H9 (cell line): ENCODE measurements around the gene DPYSL3. TPM values are rescaled to one million over a fixed set of nuclear protein-coding genes. Genes with fewer than 3 reads are reported as not detected.

Source experiments
- DNase-seq: peaks from one replicate; pipeline ENCODE4 v3.0.0-alpha.2; 2017
- H2AFZ ChIP-seq: one replicate; pipeline ENCODE4 v1.6.1; 2013; ENCODE audit warnings: mild to moderate bottlenecking, low read length, control low read depth, moderate library complexity
- H2AK5ac ChIP-seq: 2 replicates; pipeline ENCODE4 v1.6.1; 2013; ENCODE audit warnings: low read length, control low read depth, mixed read lengths; ENCODE audit not compliant: insufficient read length
- H2BK120ac ChIP-seq: one replicate; pipeline ENCODE4 v1.6.1; 2013; ENCODE audit warnings: low read depth, mild to moderate bottlenecking, low read length, control low read depth, inconsistent platforms; ENCODE audit not compliant: poor library complexity, severe bottlenecking
- H2BK12ac ChIP-seq: 2 replicates; pipeline ENCODE4 v1.6.1; 2013; ENCODE audit warnings: low read length, control low read depth, mixed read lengths, low read depth; ENCODE audit not compliant: insufficient read length
- H2BK15ac ChIP-seq: 2 replicates; pipeline ENCODE4 v1.6.1; 2013; ENCODE audit warnings: low read depth, low read length, control low read depth
- H2BK20ac ChIP-seq: one replicate; pipeline ENCODE4 v1.6.1; 2013; ENCODE audit warnings: low read depth, mild to moderate bottlenecking, low read length, control low read depth, inconsistent platforms; ENCODE audit not compliant: poor library complexity, severe bottlenecking
- H2BK5ac ChIP-seq: 2 replicates; pipeline ENCODE4 v1.6.1; 2013; ENCODE audit warnings: low read length, control low read depth, mixed read lengths; ENCODE audit not compliant: insufficient read length
- H3K14ac ChIP-seq: 2 replicates; pipeline ENCODE4 v1.6.1; 2013; ENCODE audit warnings: low read length, control low read depth; ENCODE audit not compliant: insufficient read depth
- H3K18ac ChIP-seq: 2 replicates; pipeline ENCODE4 v1.6.1; 2013; ENCODE audit warnings: low read depth, mild to moderate bottlenecking, mixed read lengths, low read length, control low read depth; ENCODE audit not compliant: insufficient read length
- H3K23ac ChIP-seq: 2 replicates; pipeline ENCODE4 v1.6.1; 2013; ENCODE audit warnings: low read length, control low read depth, mixed read lengths, low read depth; ENCODE audit not compliant: insufficient read length
- H3K23me2 ChIP-seq: 2 replicates; pipeline ENCODE4 v1.6.1; 2013; ENCODE audit warnings: low read depth, mild to moderate bottlenecking, mixed read lengths, low read length, control low read depth; ENCODE audit not compliant: insufficient read length, poor library complexity, severe bottlenecking
- H3K27ac ChIP-seq: 2 replicates; pipeline ENCODE4 v1.5.1; 2013; ENCODE audit warnings: low read length, control low read depth, mixed read lengths, low read depth; ENCODE audit not compliant: insufficient read length
- H3K27me3 ChIP-seq: 2 replicates; pipeline ENCODE4 v1.6.1; 2013; ENCODE audit warnings: low read length, control low read depth, inconsistent platforms; ENCODE audit not compliant: insufficient read depth
- H3K4ac ChIP-seq: 2 replicates; pipeline ENCODE4 v1.6.1; 2013; ENCODE audit warnings: low read depth, mild to moderate bottlenecking, control low read depth, inconsistent platforms, low read length, moderate library complexity
- H3K4me1 ChIP-seq: 2 replicates; pipeline ENCODE4 v1.6.1; 2013; ENCODE audit warnings: low read length, control low read depth, inconsistent platforms; ENCODE audit not compliant: insufficient read depth
- H3K4me2 ChIP-seq: 2 replicates; pipeline ENCODE4 v1.6.1; 2013; ENCODE audit warnings: low read length, control low read depth, mixed read lengths; ENCODE audit not compliant: insufficient read length, insufficient read depth
- H3K56ac ChIP-seq: 2 replicates; pipeline ENCODE4 v1.6.1; 2013; ENCODE audit warnings: low read depth, mild to moderate bottlenecking, mixed read lengths, low read length, control low read depth; ENCODE audit not compliant: insufficient read length
- H3K79me1 ChIP-seq: 2 replicates; pipeline ENCODE4 v1.6.1; 2013; ENCODE audit warnings: low read depth, mild to moderate bottlenecking, moderate library complexity, low read length, control low read depth, inconsistent platforms; ENCODE audit not compliant: insufficient read depth, poor library complexity, severe bottlenecking
- H3K79me2 ChIP-seq: 2 replicates; pipeline ENCODE4 v1.6.1; 2013; ENCODE audit warnings: low read length, control low read depth, inconsistent platforms; ENCODE audit not compliant: insufficient read depth
- H3K9ac ChIP-seq: 2 replicates; pipeline ENCODE4 v1.6.1; 2013; ENCODE audit warnings: low read length, control low read depth, mixed read lengths; ENCODE audit not compliant: insufficient read length; ENCODE audit errors: extremely low read depth
- H3K9me3 ChIP-seq: one replicate; pipeline ENCODE4 v1.6.1; 2013; ENCODE audit warnings: low read depth, low read length, inconsistent platforms; ENCODE audit not compliant: control insufficient read depth
- H3T11ph ChIP-seq: one replicate; pipeline ENCODE4 v1.6.1; 2013; ENCODE audit warnings: mild to moderate bottlenecking, low read length, control low read depth, inconsistent platforms
- H4K20me1 ChIP-seq: one replicate; pipeline ENCODE4 v1.6.1; 2013; ENCODE audit not compliant: control insufficient read depth, insufficient read length, insufficient read depth
- H4K5ac ChIP-seq: 2 replicates; pipeline ENCODE4 v1.6.1; 2013; ENCODE audit warnings: low read depth, mild to moderate bottlenecking, mixed read lengths, low read length, control low read depth; ENCODE audit not compliant: insufficient read length
- H4K8ac ChIP-seq: replicated peaks from 2 replicates; pipeline ENCODE4 v1.6.1; 2013; ENCODE audit warnings: low read length, control low read depth, mixed read lengths, low read depth; ENCODE audit not compliant: insufficient read length
- H4K91ac ChIP-seq: 2 replicates; pipeline ENCODE4 v1.6.1; 2013; ENCODE audit warnings: low read depth, mild to moderate bottlenecking, moderate library complexity, mixed read lengths, low read length, control low read depth; ENCODE audit not compliant: insufficient read length
- H3K27ac Mint-ChIP-seq, 3 experiments: 2 replicates in 2 of 3; 3 replicates in 1 of 3; pipeline ENCODE4 v1.8.0; 2020 to 2021; ENCODE audit warnings: mixed read lengths in 3 of 3, mild to moderate bottlenecking in 1 of 3, moderate library complexity in 1 of 3
- H3K27me3 Mint-ChIP-seq: 2 replicates; pipeline ENCODE4 v1.8.0; 2021; ENCODE audit warnings: low read depth, mild to moderate bottlenecking, moderate library complexity, mixed read lengths
- H3K36me3 Mint-ChIP-seq, 3 experiments: 2 replicates in 2 of 3; 3 replicates in 1 of 3; pipeline ENCODE4 v1.8.0; 2020 to 2021; ENCODE audit warnings: low read depth in 3 of 3, mixed read lengths in 3 of 3; ENCODE audit not compliant: insufficient read depth in 1 of 3
- H3K4me1 Mint-ChIP-seq, 2 experiments: 2 replicates each; pipeline ENCODE4 v1.8.0; 2020; ENCODE audit warnings: mixed read lengths in 2 of 2
- H3K4me3 Mint-ChIP-seq, 2 experiments: 2 replicates in 1 of 2; 3 replicates in 1 of 2; pipeline ENCODE4 v1.8.0; 2020 to 2021; ENCODE audit warnings: mild to moderate bottlenecking in 2 of 2, mixed read lengths in 2 of 2, moderate library complexity in 1 of 2
- H3K9me3 Mint-ChIP-seq, 2 experiments: 2 replicates in 1 of 2; 3 replicates in 1 of 2; pipeline ENCODE4 v1.8.0; 2020; ENCODE audit warnings: mild to moderate bottlenecking in 2 of 2, mixed read lengths in 2 of 2, moderate library complexity in 1 of 2
- WGBS: extraction: QIAGEN DNeasy Blood & Tissue Kit; methylation state at CpG from one replicate; pipeline ENCODE4 v1.1.7; 2013; ENCODE audit warnings: missing lambda C conversion rate, low lambda C conversion rate, mixed read lengths; ENCODE audit not compliant: insufficient read length; ENCODE audit errors: extremely low coverage; 5-methylcytosine and 5-hydroxymethylcytosine counted together
- total RNA-seq: library from RNA; stranded (reverse); gene quantifications from 2 replicates; pipeline ENCODE4 v1.2.1, GENCODE V29; 2021
- TF ChIP-seq, protein P1 (sequence below): fragments of 200-600 bp; sonication (generic); conservative IDR thresholded peaks from 3 replicates; pipeline ENCODE4 v1.8.0; 2021; ENCODE audit warnings: antibody characterized with exemption, mild to moderate bottlenecking

The DPYSL3 gene
- total RNA-seq, 1 experiment from 2014 or later = 515 TPM

DNA sequence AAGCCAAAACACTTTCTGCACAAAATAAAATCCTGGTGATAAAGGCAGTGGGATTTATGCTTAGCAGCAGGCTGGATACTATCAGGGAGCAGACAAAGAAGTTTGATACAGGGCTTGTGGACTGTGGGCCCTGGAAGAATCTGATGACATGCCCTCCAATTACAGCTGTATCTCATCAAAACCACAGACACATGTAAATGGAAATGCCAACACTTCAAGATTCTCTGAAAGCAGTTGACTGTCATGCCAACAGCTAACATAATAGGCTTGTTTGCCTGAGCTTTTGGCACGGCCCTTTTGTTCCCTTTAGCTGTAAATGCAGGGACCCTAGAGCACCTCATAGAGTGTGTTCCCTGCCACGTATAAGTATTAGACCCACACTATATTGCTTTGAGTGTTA is 160.6 kb downstream of the DPYSL3 start:
- Histone ChIP-seq H3K18ac (no peak overlapping the region), H3K79me2 (no peaks in the 10 kb centered on the region), H3K79me1 (no peaks in the 10 kb centered on the region), H4K5ac (no peak overlapping the region), H2BK20ac (no peak overlapping the region), H3K4me2 (no peak overlapping the region), H4K8ac (no peak overlapping the region), H3K27me3 (no peaks in the 10 kb centered on the region), H3T11ph (no peak overlapping the region), H2BK12ac (no peak overlapping the region), H2BK120ac (no peak overlapping the region), H3K4ac (no peak overlapping the region), H4K20me1 (no peaks in the 10 kb centered on the region), H3K56ac (no peak overlapping the region), H3K9me3 (no peaks in the 10 kb centered on the region), H3K27ac (no peak overlapping the region), H3K9ac (no peak overlapping the region), H2BK15ac (no peak overlapping the region), H3K4me1 (no peaks in the 10 kb centered on the region), H2AFZ (no peak overlapping the region), H2AK5ac (no peak overlapping the region), H2BK5ac (no peak overlapping the region), H3K23ac (no peak overlapping the region), H3K23me2 (no peaks in the 10 kb centered on the region), H4K91ac (no peak overlapping the region), H3K14ac (no peak overlapping the region)
- H3K27ac Mint-ChIP-seq = no peak overlapping the region
- no peak overlapping the region for H3K4me3 Mint-ChIP-seq
- WGBS = no CpG with 5 or more reads among the region's 2 CpGs
- H3K9me3 Mint-ChIP-seq = no peaks in the 10 kb centered on the region
- no peak for DNase-seq
- H3K27me3 Mint-ChIP-seq = no peaks in the 10 kb centered on the region; the same call in none of the 2 replicates
- TF ChIP-seq, protein P1, sequence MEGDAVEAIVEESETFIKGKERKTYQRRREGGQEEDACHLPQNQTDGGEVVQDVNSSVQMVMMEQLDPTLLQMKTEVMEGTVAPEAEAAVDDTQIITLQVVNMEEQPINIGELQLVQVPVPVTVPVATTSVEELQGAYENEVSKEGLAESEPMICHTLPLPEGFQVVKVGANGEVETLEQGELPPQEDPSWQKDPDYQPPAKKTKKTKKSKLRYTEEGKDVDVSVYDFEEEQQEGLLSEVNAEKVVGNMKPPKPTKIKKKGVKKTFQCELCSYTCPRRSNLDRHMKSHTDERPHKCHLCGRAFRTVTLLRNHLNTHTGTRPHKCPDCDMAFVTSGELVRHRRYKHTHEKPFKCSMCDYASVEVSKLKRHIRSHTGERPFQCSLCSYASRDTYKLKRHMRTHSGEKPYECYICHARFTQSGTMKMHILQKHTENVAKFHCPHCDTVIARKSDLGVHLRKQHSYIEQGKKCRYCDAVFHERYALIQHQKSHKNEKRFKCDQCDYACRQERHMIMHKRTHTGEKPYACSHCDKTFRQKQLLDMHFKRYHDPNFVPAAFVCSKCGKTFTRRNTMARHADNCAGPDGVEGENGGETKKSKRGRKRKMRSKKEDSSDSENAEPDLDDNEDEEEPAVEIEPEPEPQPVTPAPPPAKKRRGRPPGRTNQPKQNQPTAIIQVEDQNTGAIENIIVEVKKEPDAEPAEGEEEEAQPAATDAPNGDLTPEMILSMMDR = no peak
- H3K36me3 Mint-ChIP-seq = no peaks in the 10 kb centered on the region
- H3K4me1 Mint-ChIP-seq = peaks cover 3 to 11% of the 10 kb centered on the region in 2 experiments
